ENCODE measurements around the gene NOS2.

NOS2 gene

GRCh38 chr17:27721797-27722196 lies 78.5 kb downstream of the NOS2 start:
- no peak for DNase-seq (ENCODE audit: low spot score)

All from left forelimb (tissue), 1 donor.